Thyroid gland (tissue), 4 donors: ENCODE results near the gene INPP5D. TPM values are rescaled to one million over a fixed set of nuclear protein-coding genes. Genes with fewer than 3 reads are reported as not detected.

Experiments
- DNase-seq, 2 donors: peaks; one replicate each; pipeline ENCODE4 v3.0.0-alpha.2; 2019
- H3K27ac ChIP-seq, 3 donors: fragments of 200-600 bp; sonication (generic); 1 replicate in 2 of 3; 2 replicates in 1 of 3; pipeline ENCODE4 v1.5.1; 2016 to 2019; ENCODE audit warnings: mild to moderate bottlenecking in 1 of 3, moderate library complexity in 1 of 3
- H3K27me3 ChIP-seq: fragments of 200-600 bp; sonication (generic); one replicate; pipeline ENCODE4 v1.5.1; 2019
- H3K36me3 ChIP-seq, 2 donors: fragments of 200-600 bp; sonication (generic); one replicate each; pipeline ENCODE4 v1.5.1; 2016 to 2019
- H3K4me1 ChIP-seq, 2 donors: fragments of 200-600 bp; sonication (generic); one replicate each; pipeline ENCODE4 v1.5.1; 2017 to 2019
- H3K4me3 ChIP-seq, 3 donors: fragments of 200-600 bp; sonication (generic); replicated peaks in 1 of 3; 1 replicate in 2 of 3; 2 replicates in 1 of 3; pipeline ENCODE4 v1.5.1; 2016; ENCODE audit warnings: mild to moderate bottlenecking in 1 of 3
- H3K9me3 ChIP-seq: fragments of 200-600 bp; sonication (generic); one replicate; pipeline ENCODE4 v1.5.1; 2017
- POLR2A ChIP-seq, 2 donors: fragments of 450-650 bp; IDR thresholded peaks; one replicate each; pipeline ENCODE4 v1.6.1; 2017; ENCODE audit warnings: antibody characterized with exemption in 2 of 2, mild to moderate bottlenecking in 2 of 2, moderate library complexity in 1 of 2
- WGBS, 2 donors: methylation state at CpG; one replicate each; pipeline ENCODE4 v1.1.5; 2017; 5-methylcytosine and 5-hydroxymethylcytosine counted together
- intact Hi-C: fragments of 100-400 bp; cut with DNase I; formaldehyde crosslinking; loops from one replicate; pipeline ENCODE4 v1.15.1; 2023
- total RNA-seq, 4 donors: library from RNA; depleted of rRNA; stranded (reverse); fragments of >200 nt; gene quantifications; one replicate each; pipeline ENCODE4 v1.2.3, GENCODE V29; 2016
- TF ChIP-seq, protein P1 (sequence below), 6 experiments: fragments of 200-600 bp in 3 of 6; fragments of 450-650 bp in 3 of 6; sonication (generic) in 3 of 6; IDR thresholded peaks; one replicate each; pipeline ENCODE4 v1.5.1; 2016 to 2019; ENCODE audit warnings: antibody characterized with exemption in 6 of 6, mild to moderate bottlenecking in 2 of 6, inconsistent platforms in 1 of 6, moderate library complexity in 1 of 6

Gene INPP5D
- total RNA-seq, 4 donors from 2014 or later: 7.1 to 13.4 (median 10.5) TPM

GRCh38 chr2:233025706-233026105 is 34.4 kb upstream of the INPP5D start:
- DNase-seq: no peak
- TF ChIP-seq POLR2A (IDR thresholded peaks at IDR 0.05): no peak
- TF ChIP-seq, protein P1, sequence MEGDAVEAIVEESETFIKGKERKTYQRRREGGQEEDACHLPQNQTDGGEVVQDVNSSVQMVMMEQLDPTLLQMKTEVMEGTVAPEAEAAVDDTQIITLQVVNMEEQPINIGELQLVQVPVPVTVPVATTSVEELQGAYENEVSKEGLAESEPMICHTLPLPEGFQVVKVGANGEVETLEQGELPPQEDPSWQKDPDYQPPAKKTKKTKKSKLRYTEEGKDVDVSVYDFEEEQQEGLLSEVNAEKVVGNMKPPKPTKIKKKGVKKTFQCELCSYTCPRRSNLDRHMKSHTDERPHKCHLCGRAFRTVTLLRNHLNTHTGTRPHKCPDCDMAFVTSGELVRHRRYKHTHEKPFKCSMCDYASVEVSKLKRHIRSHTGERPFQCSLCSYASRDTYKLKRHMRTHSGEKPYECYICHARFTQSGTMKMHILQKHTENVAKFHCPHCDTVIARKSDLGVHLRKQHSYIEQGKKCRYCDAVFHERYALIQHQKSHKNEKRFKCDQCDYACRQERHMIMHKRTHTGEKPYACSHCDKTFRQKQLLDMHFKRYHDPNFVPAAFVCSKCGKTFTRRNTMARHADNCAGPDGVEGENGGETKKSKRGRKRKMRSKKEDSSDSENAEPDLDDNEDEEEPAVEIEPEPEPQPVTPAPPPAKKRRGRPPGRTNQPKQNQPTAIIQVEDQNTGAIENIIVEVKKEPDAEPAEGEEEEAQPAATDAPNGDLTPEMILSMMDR (IDR thresholded peaks at IDR 0.05): no peak
- intact Hi-C loops: no loop called here
- Histone ChIP-seq H3K9me3 (no peaks in the 10 kb centered on the region), H3K27me3 (no peaks in the 10 kb centered on the region), H3K4me1 (no peaks in the 10 kb centered on the region), H3K27ac (no peak overlapping the region), H3K36me3 (no peaks in the 10 kb centered on the region), H3K4me3 (no peak overlapping the region)
- 69 to 74% methylated on average over 7 of the region's 7 CpGs for WGBS, 2 donors

DNA sequence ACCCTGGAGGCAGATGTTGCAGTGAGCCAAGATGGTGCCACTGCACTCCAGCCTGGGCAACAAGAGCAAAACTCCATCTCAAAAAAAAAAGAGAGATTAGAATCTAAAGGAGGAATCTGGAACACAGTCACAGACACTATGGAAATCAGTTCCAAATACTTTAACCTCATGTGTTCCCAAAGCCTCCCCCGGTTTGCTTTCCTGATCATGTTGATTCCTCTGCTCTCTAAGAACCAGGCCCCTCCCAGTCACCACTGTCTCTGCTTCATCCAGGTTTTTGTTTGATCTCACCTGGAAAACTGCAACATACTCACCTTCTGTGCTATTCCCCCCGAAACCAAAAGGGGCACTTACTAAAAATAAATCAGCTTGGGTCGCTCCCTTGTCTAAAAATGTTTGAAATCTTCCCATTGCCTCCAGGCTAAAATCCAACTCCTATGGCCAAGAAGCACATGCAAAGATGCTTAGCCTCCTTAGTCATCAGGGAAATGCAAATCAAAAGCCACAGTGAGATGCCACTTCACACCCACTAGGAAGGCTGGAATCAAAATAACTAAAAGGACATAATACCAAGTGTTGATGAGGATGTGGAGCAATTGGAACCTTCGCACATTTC is 33.8 kb upstream of the INPP5D start:
- no peak for DNase-seq
- 82 to 90% methylated on average over 4 of the region's 4 CpGs for WGBS, 2 donors
- H3K4me3 ChIP-seq: no peak overlapping the region
- no peaks in the 10 kb centered on the region for H3K36me3 ChIP-seq
- TF ChIP-seq, protein P1 (IDR thresholded peaks at IDR 0.05): no peak
- TF ChIP-seq POLR2A (IDR thresholded peaks at IDR 0.05): no peak
- H3K4me1 ChIP-seq: no peaks in the 10 kb centered on the region
- H3K9me3 ChIP-seq: no peaks in the 10 kb centered on the region
- H3K27me3 ChIP-seq: no peaks in the 10 kb centered on the region
- intact Hi-C loops: no loop called here
- no peak overlapping the region for H3K27ac ChIP-seq

GRCh38 chr2:233029321-233029720 is 30.8 kb upstream of the INPP5D start:
- H3K4me1 ChIP-seq: no peaks in the 10 kb centered on the region
- H3K27me3 ChIP-seq: no peaks in the 10 kb centered on the region
- H3K9me3 ChIP-seq: no peaks in the 10 kb centered on the region
- WGBS, 2 donors: 94 to 95% methylated on average over 9 of the region's 9 CpGs
- H3K27ac ChIP-seq: no peak overlapping the region
- intact Hi-C loops: no loop called here
- H3K4me3 ChIP-seq: no peak overlapping the region
- H3K36me3 ChIP-seq: no peaks in the 10 kb centered on the region
- DNase-seq: no peak
- TF ChIP-seq POLR2A (IDR thresholded peaks at IDR 0.05): no peak
- TF ChIP-seq, protein P1 (IDR thresholded peaks at IDR 0.05): no peak

GRCh38 chr2:233031556-233032500 is 28.3 kb upstream of the INPP5D start:
- H3K4me1 ChIP-seq: no peaks in the 10 kb centered on the region
- 75 to 80% methylated on average over 26 to 27 of the region's 27 CpGs for WGBS, 2 donors
- no peak overlapping the region for H3K27ac ChIP-seq
- TF ChIP-seq POLR2A (IDR thresholded peaks at IDR 0.05): no peak
- TF ChIP-seq, protein P1 (IDR thresholded peaks at IDR 0.05): no peak
- no peaks in the 10 kb centered on the region for H3K9me3 ChIP-seq
- H3K36me3 ChIP-seq: no peaks in the 10 kb centered on the region
- no peak for DNase-seq
- H3K27me3 ChIP-seq: no peaks in the 10 kb centered on the region
- intact Hi-C loops: no loop called here
- H3K4me3 ChIP-seq: no peak overlapping the region
